Peyer's patch (tissue), 4 donors: ENCODE measurements around the gene FLRT3.

Experiments
- POLR2A ChIP-seq, 2 donors: fragments of 450-650 bp; IDR thresholded peaks; one replicate each; pipeline ENCODE4 v1.5.1; 2017; ENCODE audit warnings: antibody characterized with exemption in 2 of 2, mild to moderate bottlenecking in 2 of 2, moderate library complexity in 2 of 2
- TF ChIP-seq, protein P1 (sequence below), 6 experiments: fragments of 450-650 bp in 4 of 6; fragments of 200-600 bp in 2 of 6; sonication (generic) in 1 of 6; IDR thresholded peaks; one replicate each; pipeline ENCODE4 v1.5.1; 2017 to 2019; ENCODE audit warnings: antibody characterized with exemption in 6 of 6, mild to moderate bottlenecking in 3 of 6, moderate library complexity in 1 of 6

DNA sequence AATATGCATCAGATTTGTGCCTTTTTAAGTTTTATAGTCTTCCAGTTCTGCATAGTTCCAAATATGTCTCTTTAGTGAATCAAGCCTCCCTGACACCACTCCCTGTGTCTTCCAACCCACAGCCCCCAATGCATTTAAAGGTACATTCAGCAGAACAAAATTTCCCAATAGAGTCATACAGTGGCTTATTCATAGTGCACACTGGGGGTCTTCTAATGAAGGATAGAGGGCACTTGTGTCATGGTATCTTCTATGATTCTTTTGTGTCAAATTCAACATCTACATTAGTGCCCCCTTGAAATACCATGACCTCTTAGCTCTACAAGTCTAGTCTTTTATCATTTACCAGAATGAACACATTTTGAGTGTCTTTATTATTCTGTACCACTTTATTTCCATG is 33.8 kb downstream of the FLRT3 start:
- TF ChIP-seq, protein P1, sequence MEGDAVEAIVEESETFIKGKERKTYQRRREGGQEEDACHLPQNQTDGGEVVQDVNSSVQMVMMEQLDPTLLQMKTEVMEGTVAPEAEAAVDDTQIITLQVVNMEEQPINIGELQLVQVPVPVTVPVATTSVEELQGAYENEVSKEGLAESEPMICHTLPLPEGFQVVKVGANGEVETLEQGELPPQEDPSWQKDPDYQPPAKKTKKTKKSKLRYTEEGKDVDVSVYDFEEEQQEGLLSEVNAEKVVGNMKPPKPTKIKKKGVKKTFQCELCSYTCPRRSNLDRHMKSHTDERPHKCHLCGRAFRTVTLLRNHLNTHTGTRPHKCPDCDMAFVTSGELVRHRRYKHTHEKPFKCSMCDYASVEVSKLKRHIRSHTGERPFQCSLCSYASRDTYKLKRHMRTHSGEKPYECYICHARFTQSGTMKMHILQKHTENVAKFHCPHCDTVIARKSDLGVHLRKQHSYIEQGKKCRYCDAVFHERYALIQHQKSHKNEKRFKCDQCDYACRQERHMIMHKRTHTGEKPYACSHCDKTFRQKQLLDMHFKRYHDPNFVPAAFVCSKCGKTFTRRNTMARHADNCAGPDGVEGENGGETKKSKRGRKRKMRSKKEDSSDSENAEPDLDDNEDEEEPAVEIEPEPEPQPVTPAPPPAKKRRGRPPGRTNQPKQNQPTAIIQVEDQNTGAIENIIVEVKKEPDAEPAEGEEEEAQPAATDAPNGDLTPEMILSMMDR (IDR thresholded peaks at IDR 0.05), result no peak
- no peak for TF ChIP-seq POLR2A (IDR thresholded peaks at IDR 0.05)
